Measurements from ENCODE around the gene PRKAG2.

The PRKAG2 gene

GRCh38 chr7:151529842-151530241, 347.1 kb downstream of the PRKAG2 start:
- Histone ChIP-seq H3K36me3 (ENCODE audit: control insufficient read depth, low read length) (no peaks in the 10 kb centered on the region), H3K4me2 (ENCODE audit: low read length) (no peak overlapping the region), H3K27ac (ENCODE audit: low read depth, low read length) (no peak overlapping the region), H3F3A (ENCODE audit: control insufficient read depth, insufficient read depth) (no peaks in the 10 kb centered on the region), H3K4me1 (ENCODE audit: control insufficient read depth, low read length) (no peaks in the 10 kb centered on the region), H4K20me1 (ENCODE audit: control insufficient read depth, insufficient read depth, low read depth, low read length) (no peaks in the 10 kb centered on the region), H3K79me2 (ENCODE audit: control insufficient read depth, low read length) (no peaks in the 10 kb centered on the region), H3K9me3 (ENCODE audit: control insufficient read depth, insufficient read depth, low read length) (peaks cover 14% of the 10 kb centered on the region; the same call in 1 of the 2 replicates), H3K27me3 (ENCODE audit: control insufficient read depth, low read length) (no peaks in the 10 kb centered on the region), H3K4me3 (ENCODE audit: low read length) (no peak overlapping the region), H3K9me2 (replicated peaks; ENCODE audit: control insufficient read depth, low read length) (no peaks in the 10 kb centered on the region)
- no peak for TF ChIP-seq EZH2phosphoT487 (IDR thresholded peaks at IDR 0.05; ENCODE audit: borderline replicate concordance, low read length)
- no peak for TF ChIP-seq CTCF (IDR thresholded peaks at IDR 0.05; ENCODE audit: low read depth, low read length, poor library complexity, severe bottlenecking)

- no peaks in the 10 kb centered on the region for H4K20me1 ChIP-seq (ENCODE audit: control insufficient read depth, insufficient read depth, low read depth, low read length)
- H3F3A ChIP-seq (ENCODE audit: control insufficient read depth, insufficient read depth): 0 out of 2 replicates have a peak, but pooled peaks cover 2% of the 10 kb centered on the region
- H3K27me3 ChIP-seq (ENCODE audit: control insufficient read depth, low read length): peaks cover 5% of the 10 kb centered on the region; the same call in 1 of the 2 replicates
- H3K9me2 ChIP-seq (replicated peaks; ENCODE audit: control insufficient read depth, low read length): no peaks in the 10 kb centered on the region
- no peak overlapping the region for H3K4me3 ChIP-seq (ENCODE audit: low read length)
- no peak overlapping the region for H3K27ac ChIP-seq (ENCODE audit: low read depth, low read length)
- peaks cover 6% of the 10 kb centered on the region for H3K4me1 ChIP-seq (ENCODE audit: control insufficient read depth, low read length)
- no peaks in the 10 kb centered on the region for H3K79me2 ChIP-seq (ENCODE audit: control insufficient read depth, low read length)
- no peak overlapping the region for H3K4me2 ChIP-seq (ENCODE audit: low read length)
- H3K9me3 ChIP-seq (ENCODE audit: control insufficient read depth, insufficient read depth, low read length): peaks cover 10% of the 10 kb centered on the region
- no peak for TF ChIP-seq CTCF (IDR thresholded peaks at IDR 0.05; ENCODE audit: low read depth, low read length, poor library complexity, severe bottlenecking)
- TF ChIP-seq EZH2phosphoT487 (IDR thresholded peaks at IDR 0.05; ENCODE audit: borderline replicate concordance, low read length): no peak
- no peaks in the 10 kb centered on the region for H3K36me3 ChIP-seq (ENCODE audit: control insufficient read depth, low read length)
Measured at GRCh38 chr7:151524845-151525244, 352.1 kb downstream of the PRKAG2 start.

- H3K4me3 ChIP-seq (ENCODE audit: low read length): no peak overlapping the region
- no peaks in the 10 kb centered on the region for H4K20me1 ChIP-seq (ENCODE audit: control insufficient read depth, insufficient read depth, low read depth, low read length)
- no peaks in the 10 kb centered on the region for H3K9me2 ChIP-seq (replicated peaks; ENCODE audit: control insufficient read depth, low read length)
- H3K27me3 ChIP-seq (ENCODE audit: control insufficient read depth, low read length): peaks cover 5% of the 10 kb centered on the region; the same call in 1 of the 2 replicates
- no peaks in the 10 kb centered on the region for H3K36me3 ChIP-seq (ENCODE audit: control insufficient read depth, low read length)
- H3K27ac ChIP-seq (ENCODE audit: low read depth, low read length): no peak overlapping the region
- 0 out of 2 replicates have a peak, but pooled peaks cover 2% of the 10 kb centered on the region for H3F3A ChIP-seq (ENCODE audit: control insufficient read depth, insufficient read depth)
- H3K9me3 ChIP-seq (ENCODE audit: control insufficient read depth, insufficient read depth, low read length): peaks cover 8% of the 10 kb centered on the region
- H3K4me2 ChIP-seq (ENCODE audit: low read length): no peak overlapping the region
- peaks cover under 1% of the 10 kb centered on the region; the same call in 1 of the 2 replicates for H3K79me2 ChIP-seq (ENCODE audit: control insufficient read depth, low read length)
- TF ChIP-seq CTCF (IDR thresholded peaks at IDR 0.05; ENCODE audit: low read depth, low read length, poor library complexity, severe bottlenecking) (no peak), EZH2phosphoT487 (IDR thresholded peaks at IDR 0.05; ENCODE audit: borderline replicate concordance, low read length) (no peak)
- H3K4me1 ChIP-seq (ENCODE audit: control insufficient read depth, low read length): peaks cover 6% of the 10 kb centered on the region
Measured at GRCh38 chr7:151524331-151524730, 352.6 kb downstream of the PRKAG2 start.

Data from DOHH2 (cell line).